ENCODE measurements around the gene NPEPPS.
A peak's percentile ranks its signal among the peaks of the same experiment; 100 is the strongest.

The NPEPPS gene

DNA sequence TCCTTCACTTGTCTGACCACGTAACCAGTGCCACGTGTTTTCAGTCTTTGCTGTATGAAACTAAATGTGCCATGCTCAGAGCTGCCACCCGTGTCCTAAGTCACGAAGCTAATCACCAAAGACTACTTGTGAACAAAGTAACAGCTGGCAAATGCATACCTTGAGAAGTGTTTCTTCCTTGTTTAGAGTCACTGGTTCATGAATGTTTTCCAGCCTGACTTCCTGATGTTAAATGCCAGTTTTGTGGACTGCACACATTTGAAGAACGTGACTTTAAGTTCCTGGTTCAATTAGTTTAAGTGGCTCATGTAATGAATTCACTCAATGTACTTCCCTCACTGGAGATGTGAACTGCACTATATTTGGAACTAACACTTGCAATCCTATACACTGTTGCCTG, 98.9 kb downstream of the NPEPPS start:
- DNase-seq (ENCODE audit: low spot score): no peak

- no peak for DNase-seq (ENCODE audit: low spot score)
Observed at GRCh38 chr17:47630614-47631013, 99.7 kb downstream of the NPEPPS start.

GRCh38 chr17:47632991-47633390, 102.1 kb downstream of the NPEPPS start:
- no peak for DNase-seq (ENCODE audit: low spot score)

- DNase-seq (ENCODE audit: low spot score): no peak
Observed at GRCh38 chr17:47633996-47634395, 103.1 kb downstream of the NPEPPS start.

DNA sequence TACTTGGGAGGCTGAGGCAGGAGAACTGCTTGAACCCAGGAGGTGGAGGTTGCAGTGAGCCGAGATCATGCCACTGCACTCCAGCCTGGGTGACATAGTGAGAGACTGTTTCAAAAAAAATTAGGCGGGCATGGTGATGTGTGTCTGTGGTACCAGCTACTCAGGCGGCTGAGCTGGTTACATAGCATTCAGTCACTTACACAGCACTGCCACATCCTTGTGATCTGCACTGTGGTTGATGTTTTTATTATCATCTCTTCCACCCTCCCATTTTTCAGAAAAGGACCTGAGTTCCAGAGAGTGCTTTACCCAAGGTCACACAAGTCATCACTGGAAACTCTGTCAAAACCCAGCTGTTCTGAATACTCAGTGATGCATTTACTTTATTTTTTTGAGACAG, 104.0 kb downstream of the NPEPPS start:
- DNase-seq (ENCODE audit: low spot score): no peak

DNA sequence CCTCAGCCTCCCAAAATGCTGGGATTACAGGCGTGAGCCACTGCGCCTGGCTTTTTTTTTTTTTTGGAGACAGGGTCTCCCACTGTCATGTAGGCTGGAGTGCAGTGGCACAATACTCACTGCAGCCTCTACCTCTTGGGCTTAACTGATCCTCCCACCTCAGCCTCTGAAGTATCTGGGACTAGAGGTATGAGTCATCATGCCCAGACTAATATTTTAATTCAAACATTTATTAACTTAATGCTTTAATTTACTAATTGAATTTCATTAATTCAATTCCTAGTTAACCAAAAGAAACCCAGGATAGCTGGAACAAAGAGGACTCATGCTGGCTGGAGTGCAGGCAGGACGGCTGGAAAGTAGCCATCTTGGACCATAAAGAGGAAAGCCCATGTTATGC, 104.8 kb downstream of the NPEPPS start:
- no peak for DNase-seq (ENCODE audit: low spot score)

DNA sequence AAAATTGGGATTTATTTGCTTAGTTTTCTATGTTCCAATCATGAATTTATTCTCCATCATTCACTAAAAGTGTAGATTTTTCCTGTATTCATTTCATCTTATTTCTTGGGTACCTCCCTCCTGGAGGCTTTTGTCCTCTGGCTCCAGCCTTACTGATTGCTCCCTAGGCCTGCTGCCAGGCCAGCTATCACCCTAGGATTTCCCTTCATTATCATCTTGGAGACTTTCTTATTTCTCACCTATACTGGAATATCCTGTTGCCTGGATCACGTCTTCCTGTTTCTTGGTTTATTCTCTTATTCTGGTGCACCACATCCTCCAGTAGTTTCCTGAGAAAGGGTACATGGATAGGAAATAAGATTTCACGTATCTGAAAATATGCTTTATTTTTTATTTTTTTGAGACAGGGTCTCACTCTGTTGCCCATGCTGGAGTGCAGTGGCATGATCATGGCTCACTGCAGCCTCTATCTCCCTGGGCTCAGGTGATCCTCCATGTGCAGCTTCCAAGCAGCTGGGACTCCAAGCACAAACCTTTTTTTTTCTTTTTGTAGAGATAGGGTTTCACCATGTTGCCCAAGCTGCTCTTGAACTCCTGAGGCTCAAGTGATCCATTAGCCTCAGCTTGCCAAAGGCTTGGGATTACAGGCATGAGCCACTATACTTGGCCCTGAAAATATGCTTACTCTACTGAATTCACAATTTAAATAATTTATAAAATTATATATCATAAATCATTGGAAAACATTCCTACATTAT, 105.5 kb downstream of the NPEPPS start:
- no peak for DNase-seq (ENCODE audit: low spot score)

DNA sequence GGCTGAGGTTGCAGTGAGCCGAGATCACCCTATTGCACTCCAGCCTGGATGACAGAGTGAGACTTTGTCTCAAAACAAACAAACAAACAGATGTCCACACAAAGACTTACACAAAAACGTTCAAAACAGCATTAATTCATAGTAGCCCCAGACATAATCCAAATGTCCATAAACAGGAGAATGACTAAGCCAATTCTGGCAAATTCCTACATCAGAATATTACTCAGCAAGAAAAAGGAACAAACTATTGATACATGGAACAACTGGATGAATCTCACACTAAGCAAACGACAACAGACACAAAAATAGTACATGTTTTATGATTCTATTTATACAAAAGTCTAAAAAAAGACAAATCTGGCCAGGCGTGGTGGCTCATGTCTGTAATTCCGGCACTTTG, 108.0 kb downstream of the NPEPPS start:
- no peak for DNase-seq (ENCODE audit: low spot score)

DNA sequence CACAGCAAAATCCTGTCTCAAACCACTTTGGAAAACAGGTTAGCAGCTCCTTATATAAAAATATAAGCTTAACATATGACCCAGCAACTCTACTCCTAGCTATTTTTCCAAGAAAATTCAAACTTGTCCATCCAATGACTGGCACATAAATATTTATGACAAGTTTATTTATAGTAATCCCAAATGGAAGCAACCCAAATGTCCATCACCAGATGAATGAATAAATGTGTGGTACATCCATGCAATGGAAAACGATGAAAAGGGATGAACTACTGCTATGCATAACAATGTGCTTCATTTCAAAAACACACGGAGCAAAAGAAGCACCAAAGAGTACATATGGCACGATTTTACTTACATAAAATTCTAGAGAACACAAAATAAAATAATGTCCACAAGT, 109.2 kb downstream of the NPEPPS start:
- no peak for DNase-seq (ENCODE audit: low spot score)

GRCh38 chr17:47641202-47641601, 110.3 kb downstream of the NPEPPS start:
- no peak for DNase-seq (ENCODE audit: low spot score)

DNA sequence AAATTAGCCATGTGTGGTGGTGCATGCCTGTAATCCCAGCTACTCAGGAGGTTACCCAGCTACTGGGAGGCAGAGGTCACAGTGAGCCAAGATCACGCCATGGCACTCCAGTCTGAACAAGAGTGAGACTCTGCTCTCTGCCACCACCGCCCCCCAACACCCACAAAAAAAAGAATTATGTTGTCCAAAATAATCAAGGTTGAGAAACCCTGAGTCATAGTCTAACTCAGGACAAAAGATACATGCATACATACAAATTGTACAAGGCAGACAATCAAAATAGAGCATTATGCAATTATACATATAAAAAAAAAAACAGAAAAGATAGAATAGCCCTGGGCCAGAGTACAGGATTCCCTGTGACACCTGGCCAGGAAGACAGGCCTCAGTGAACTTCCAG, 112.2 kb downstream of the NPEPPS start:
- DNase-seq (ENCODE audit: low spot score): no peak

DNA sequence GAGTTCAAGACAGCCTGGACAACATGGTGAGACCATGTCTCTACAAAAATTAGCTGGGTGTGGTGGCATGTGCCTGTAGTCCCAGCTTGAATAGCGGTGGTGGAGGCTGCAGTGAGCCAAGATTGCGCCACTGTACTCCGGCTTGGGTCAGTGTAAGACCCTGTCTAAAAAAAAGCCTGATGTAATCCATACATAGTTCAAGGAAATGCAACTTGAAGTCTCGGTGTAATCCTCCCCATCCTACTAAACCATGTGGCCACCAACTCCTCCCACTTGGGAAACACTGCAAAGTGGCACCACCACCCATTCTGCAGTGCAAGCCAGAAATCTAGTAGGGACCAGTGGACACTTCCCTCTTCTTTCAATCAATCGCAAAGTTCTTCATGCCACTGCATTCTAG, 113.4 kb downstream of the NPEPPS start:
- no peak for DNase-seq (ENCODE audit: low spot score)

DNA sequence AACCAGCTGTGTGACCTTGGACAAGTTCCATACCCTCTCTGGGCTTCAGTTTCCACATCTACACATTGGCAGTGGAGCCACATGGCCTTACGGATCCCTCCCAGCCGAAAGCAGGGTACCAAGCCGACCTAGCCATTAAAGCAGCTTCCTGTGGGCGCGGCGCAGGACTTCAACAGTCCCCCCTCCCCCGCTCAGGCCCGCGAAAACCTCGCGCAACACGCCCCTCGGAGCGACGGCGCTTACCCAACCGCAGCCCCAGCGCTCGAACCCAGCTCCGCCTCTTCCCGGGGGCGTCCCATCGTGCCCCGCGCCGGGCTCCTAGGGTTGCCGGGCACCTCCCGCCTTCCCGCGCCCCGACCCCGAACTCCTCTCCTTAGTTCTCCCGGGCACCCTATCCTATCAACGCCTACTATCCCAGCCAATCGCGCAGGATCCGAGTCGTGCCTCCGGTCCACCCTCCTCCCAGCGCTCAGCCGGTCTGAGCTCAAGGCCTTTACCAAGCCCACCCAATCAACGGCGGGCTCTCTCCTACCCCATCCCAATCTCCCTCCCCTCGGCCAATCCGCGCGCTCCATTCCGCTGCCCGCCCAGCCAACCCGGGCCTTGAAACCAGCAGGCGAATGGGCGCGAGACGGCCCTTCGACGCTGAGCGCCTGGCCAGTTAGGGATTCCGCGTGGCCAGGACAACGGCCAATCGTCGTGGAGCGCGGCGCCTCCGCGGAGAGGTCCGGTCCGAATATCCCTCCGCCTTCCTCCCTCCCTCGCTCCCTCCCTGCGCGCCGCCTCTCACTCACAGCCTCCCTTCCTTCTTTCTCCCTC, 118.5 kb downstream of the NPEPPS start, which contains the start of gene KPNB1:
KPNB1 (plus strand) TSS at position 767 of the 819 bp plus-strand sequence. CDS start 326 bp downstream, outside the sequence.
- DNase-seq (ENCODE audit: low spot score): peak; percentile 87

GRCh38 chr17:47649972-47650524, 119.1 kb downstream of the NPEPPS start:
- DNase-seq (ENCODE audit: low spot score): no peak

DNA sequence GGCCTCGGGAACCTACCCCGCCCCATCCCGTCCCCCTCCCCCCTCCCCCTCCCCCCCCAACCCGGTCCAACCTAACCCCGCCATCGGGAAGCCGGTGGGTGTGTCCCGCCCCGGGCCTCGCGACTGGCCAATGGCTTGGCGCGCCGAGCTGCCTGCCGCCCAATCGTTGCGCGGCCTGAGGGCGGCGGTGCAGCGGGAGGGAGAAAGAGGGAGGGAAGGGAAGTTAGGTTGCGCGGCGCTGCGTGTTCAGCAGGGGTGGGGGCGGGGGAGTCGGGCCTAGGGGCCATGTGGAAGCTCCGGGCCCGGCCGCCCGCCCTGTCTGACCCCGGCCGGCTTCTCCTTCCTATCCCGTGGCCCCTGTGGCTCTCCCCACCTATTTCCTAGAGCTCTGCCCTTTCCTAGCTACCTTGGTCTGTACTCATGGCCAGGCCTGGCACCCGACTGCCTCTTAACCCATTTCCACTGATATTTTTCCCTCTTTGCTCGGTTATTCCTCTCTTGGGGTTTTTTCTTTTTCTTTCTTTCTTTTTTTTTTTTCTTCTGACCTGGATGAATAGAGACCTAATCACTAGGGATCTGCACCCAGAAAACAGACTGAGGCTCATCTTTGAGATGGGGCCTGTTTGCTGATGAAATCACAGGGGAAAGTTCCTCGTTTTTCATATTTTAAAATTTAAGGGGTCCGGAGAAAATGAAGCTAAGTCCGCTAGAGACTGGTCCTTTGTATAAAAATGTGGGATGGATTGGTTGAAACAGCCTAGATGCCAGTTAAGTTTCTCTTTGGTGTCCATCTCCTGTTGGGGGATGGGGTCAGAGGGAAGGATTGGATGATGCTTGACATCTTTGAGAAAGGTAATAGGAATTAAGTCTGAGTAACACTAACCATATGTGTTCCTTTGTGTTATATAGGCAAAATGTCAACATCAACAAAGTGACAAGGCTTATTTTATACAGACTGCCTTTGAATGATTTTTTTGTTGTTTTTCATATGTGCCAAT, 119.9 kb downstream of the NPEPPS start:
- DNase-seq (ENCODE audit: low spot score): peak; percentile 88

GRCh38 chr17:47651704-47652103, 120.8 kb downstream of the NPEPPS start:
- no peak for DNase-seq (ENCODE audit: low spot score)

DNA sequence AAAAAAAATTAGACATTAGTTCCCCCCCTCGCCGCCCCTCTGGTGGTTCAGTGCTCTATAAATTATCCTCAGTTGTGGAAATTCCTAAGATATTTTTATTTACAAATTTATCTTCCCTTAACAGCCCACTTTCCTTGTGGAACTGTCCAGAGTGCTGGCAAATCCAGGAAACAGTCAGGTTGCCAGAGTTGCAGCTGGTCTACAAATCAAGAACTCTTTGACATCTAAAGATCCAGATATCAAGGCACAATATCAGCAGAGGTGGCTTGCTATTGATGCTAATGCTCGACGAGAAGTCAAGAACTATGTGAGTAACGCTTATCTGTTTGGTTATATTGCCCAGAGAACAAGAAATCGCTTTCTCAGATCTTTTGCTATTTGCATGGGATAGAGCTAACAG, 121.7 kb downstream of the NPEPPS start:
- no peak for DNase-seq (ENCODE audit: low spot score)

DNA sequence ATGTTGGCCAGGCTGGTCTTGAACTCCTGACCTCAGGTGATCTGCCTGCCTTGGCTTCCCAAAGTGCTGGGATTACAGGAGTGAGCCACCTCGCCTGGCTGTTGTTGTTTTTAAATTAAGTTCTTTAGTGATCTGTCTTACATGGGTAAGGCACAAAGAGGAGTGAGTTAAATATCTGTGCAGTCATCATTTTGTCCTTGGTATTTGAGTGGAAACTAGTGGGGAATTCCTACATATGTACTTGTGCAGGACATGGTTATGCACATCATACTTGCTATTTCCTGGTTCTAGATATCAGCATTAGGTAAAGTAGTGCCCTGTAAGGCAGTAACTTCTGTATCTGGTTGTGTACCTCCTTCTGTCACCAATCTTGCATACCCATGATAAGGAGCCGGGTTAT, 122.5 kb downstream of the NPEPPS start:
- no peak for DNase-seq (ENCODE audit: low spot score)

GRCh38 chr17:47654991-47655390, 124.1 kb downstream of the NPEPPS start:
- DNase-seq (ENCODE audit: low spot score): no peak

DNA sequence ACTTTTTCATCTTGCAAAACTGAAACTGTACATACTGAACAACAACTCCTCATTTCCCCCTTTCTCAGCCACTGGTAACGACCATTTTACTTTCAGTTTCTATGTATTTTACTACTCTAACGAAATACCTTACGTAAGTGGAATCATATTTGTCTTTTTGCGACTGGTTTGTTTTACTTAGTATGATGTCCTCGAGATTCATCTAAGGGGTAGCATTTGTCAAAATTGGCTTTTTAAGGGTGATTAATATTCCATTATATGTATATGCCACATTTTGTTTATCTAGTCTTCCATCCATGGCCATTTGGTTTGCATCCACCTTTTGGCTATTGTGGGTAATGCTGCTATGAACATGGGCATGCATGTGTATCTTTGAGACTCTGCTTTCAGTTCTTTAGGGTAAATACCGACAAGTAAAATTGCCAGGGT, 129.2 kb downstream of the NPEPPS start:
- no peak for DNase-seq (ENCODE audit: low spot score)

- DNase-seq (ENCODE audit: low spot score): peak; percentile 56
Observed at GRCh38 chr17:47663912-47664623, 133.2 kb downstream of the NPEPPS start.

Measured in COLO829 (cell line).